Measurements from ENCODE around the gene TCERG1L.

DNA sequence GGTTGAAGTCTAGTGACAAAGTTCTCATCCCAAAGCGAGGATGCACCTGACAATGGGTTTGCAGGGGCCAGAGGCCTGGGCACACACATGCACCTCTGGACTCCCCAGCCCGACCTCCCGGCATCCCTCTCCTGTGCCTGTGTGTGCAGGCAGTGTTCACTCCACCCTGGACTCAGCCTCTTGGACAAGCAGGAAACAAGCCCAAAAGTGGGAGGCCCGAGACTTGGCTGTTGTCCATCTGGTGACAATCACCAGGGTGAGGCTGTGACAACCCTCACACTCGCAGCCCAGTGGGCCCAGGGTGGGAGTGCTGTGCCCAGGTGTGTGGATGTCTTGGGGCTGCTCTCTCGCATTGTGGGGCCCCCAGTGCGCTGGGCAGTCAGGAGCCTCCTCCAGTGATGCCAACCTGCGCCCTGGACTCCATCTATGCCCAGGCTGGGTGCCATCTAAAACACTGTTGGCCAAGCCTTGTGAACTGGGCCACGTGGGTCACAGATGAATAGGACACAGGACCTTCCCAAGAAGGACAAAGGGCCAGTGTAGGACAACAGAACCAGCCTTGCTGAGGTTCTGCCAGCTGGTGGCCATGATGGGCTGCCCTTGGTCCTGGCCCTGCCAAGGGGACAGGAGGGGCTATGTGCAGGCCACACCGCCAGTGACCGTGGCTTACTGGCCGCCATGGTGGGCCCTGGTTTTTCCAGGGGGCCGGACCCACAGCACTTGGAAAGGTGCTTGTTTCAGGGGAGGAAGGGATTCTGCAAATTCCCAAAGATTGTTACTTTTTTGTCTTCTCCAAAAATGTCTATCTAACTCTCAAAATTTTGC lies 144.3 kb downstream of the TCERG1L start:
- TF ChIP-seq, protein P1, sequence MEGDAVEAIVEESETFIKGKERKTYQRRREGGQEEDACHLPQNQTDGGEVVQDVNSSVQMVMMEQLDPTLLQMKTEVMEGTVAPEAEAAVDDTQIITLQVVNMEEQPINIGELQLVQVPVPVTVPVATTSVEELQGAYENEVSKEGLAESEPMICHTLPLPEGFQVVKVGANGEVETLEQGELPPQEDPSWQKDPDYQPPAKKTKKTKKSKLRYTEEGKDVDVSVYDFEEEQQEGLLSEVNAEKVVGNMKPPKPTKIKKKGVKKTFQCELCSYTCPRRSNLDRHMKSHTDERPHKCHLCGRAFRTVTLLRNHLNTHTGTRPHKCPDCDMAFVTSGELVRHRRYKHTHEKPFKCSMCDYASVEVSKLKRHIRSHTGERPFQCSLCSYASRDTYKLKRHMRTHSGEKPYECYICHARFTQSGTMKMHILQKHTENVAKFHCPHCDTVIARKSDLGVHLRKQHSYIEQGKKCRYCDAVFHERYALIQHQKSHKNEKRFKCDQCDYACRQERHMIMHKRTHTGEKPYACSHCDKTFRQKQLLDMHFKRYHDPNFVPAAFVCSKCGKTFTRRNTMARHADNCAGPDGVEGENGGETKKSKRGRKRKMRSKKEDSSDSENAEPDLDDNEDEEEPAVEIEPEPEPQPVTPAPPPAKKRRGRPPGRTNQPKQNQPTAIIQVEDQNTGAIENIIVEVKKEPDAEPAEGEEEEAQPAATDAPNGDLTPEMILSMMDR (IDR thresholded peaks at IDR 0.05; ENCODE audit: poor library complexity): no peak
- no peak for TF ChIP-seq EZH2phosphoT487 (IDR thresholded peaks at IDR 0.05; ENCODE audit: low read depth, severe bottlenecking, unreplicated experiment)
- no peak for TF ChIP-seq EZH2 (IDR thresholded peaks at IDR 0.05; ENCODE audit: borderline replicate concordance)
